ENCODE results near the gene NCK2. TPM values are rescaled to one million over a fixed set of nuclear protein-coding genes. Genes with fewer than 3 reads are reported as not detected.
A peak's percentile ranks its signal among the peaks of the same experiment; 100 is the strongest.

Gene NCK2
- total RNA-seq, 1 experiment from 2014 or later, result 89.0 TPM

- Histone ChIP-seq H3K4me3 (ENCODE audit: low read depth, low read length) (no peak overlapping the region), H3K27me3 (replicated peaks; ENCODE audit: control insufficient read depth, insufficient read depth, low read length) (no peaks in the 10 kb centered on the region), H3K4me1 (peaks cover 24% of the 10 kb centered on the region), H3K36me3 (ENCODE audit: control insufficient read depth, insufficient read depth, low read length) (no peaks in the 10 kb centered on the region; the same call in 1 of the 2 replicates), H3K9me3 (no peaks in the 10 kb centered on the region)
- Mint-ChIP-seq H3K4me1 (ENCODE audit: low read depth, unreplicated experiment) (peaks cover 30% of the 10 kb centered on the region), H3K27ac (ENCODE audit: unreplicated experiment) (no peak overlapping the region), H3K36me3 (ENCODE audit: insufficient read depth, unreplicated experiment) (peaks cover 64% of the 10 kb centered on the region), H3K27me3 (ENCODE audit: insufficient read depth, unreplicated experiment) (no peaks in the 10 kb centered on the region), H3K4me3 (ENCODE audit: unreplicated experiment) (no peak overlapping the region), H3K9me3 (ENCODE audit: unreplicated experiment) (no peaks in the 10 kb centered on the region)
- no TSS peak for BruUV-seq (replicated peaks)
- ChIA-PET POLR2A (interaction anchor here (0.7 kb wide), 1 partner anchor 100 kb away, joined by 3 read pairs; no protein-coding TSS in a partner anchor), CTCF (interaction anchor here (0.7 to 1.1 kb wide), 6 partner anchors 14 to 312 kb away, joined by 3 to 10 read pairs (median 5); no protein-coding TSS in a partner anchor)
- peak; percentile 68 to 88 for TF ChIP-seq CTCF (IDR thresholded peaks at IDR 0.05; ENCODE audit: insufficient read depth in 1 of 2, low read depth in 1 of 2, low read length in 1 of 2, severe bottlenecking in 1 of 2, unreplicated experiment in 1 of 2)
- intact Hi-C loops (cut with micrococcal nuclease; ENCODE audit: unreplicated experiment), result loop anchor here (1.0 to 5.0 kb wide), 8 partner anchors 35 to 541 kb away; no protein-coding TSS in a partner anchor
- DNase-seq, result peak; percentile 80 to 81
Observed at GRCh38 chr2:105888625-105889024, 143.9 kb downstream of the NCK2 start.

- CTCF ChIA-PET, result interaction anchor here (0.8 to 1.1 kb wide), 3 partner anchors 15 to 312 kb away, joined by 4 to 10 read pairs (median 5); no protein-coding TSS in a partner anchor
- no peaks in the 10 kb centered on the region; the same call in 1 of the 2 replicates for H3K36me3 ChIP-seq (ENCODE audit: control insufficient read depth, insufficient read depth, low read length)
Observed at GRCh38 chr2:105889046-105889445, 144.3 kb downstream of the NCK2 start.

GRCh38 chr2:105890111-105890510, 145.4 kb downstream of the NCK2 start:
- no peak overlapping the region for H3K27ac Mint-ChIP-seq (ENCODE audit: unreplicated experiment)
- no peak for TF ChIP-seq CTCF (IDR thresholded peaks at IDR 0.05; ENCODE audit: insufficient read depth in 1 of 2, low read depth in 1 of 2, low read length in 1 of 2, severe bottlenecking in 1 of 2, unreplicated experiment in 1 of 2)
- H3K27me3 Mint-ChIP-seq (ENCODE audit: insufficient read depth, unreplicated experiment), result no peaks in the 10 kb centered on the region
- no peak overlapping the region for H3K4me3 Mint-ChIP-seq (ENCODE audit: unreplicated experiment)
- Histone ChIP-seq H3K4me1 (peaks cover 24% of the 10 kb centered on the region), H3K4me3 (ENCODE audit: low read depth, low read length) (no peak overlapping the region), H3K27me3 (replicated peaks; ENCODE audit: control insufficient read depth, insufficient read depth, low read length) (no peaks in the 10 kb centered on the region), H3K36me3 (ENCODE audit: control insufficient read depth, insufficient read depth, low read length) (peaks cover 5% of the 10 kb centered on the region; the same call in 1 of the 2 replicates), H3K9me3 (no peaks in the 10 kb centered on the region)
- H3K9me3 Mint-ChIP-seq (ENCODE audit: unreplicated experiment), result no peaks in the 10 kb centered on the region
- ChIA-PET POLR2A (no interaction called here), CTCF (interaction anchor here (0.7 kb wide), 1 partner anchor 103 kb away, joined by 4 read pairs; no protein-coding TSS in a partner anchor)
- intact Hi-C loops (cut with micrococcal nuclease; ENCODE audit: unreplicated experiment), result loop anchor here (10.0 kb wide), 1 partner anchor 75 kb away; no protein-coding TSS in a partner anchor
- no TSS peak for BruUV-seq (replicated peaks)
- no peak for DNase-seq
- H3K36me3 Mint-ChIP-seq (ENCODE audit: insufficient read depth, unreplicated experiment), result peaks cover 75% of the 10 kb centered on the region
- peaks cover 30% of the 10 kb centered on the region for H3K4me1 Mint-ChIP-seq (ENCODE audit: low read depth, unreplicated experiment)

More at GRCh38 chr2:105889046-105889445, 144.3 kb downstream of the NCK2 start:
- H3K36me3 Mint-ChIP-seq (ENCODE audit: insufficient read depth, unreplicated experiment), result peaks cover 66% of the 10 kb centered on the region
- peak in 1 of 2 experiments; percentile 43 for DNase-seq
- H3K27me3 Mint-ChIP-seq (ENCODE audit: insufficient read depth, unreplicated experiment), result no peaks in the 10 kb centered on the region
- no TSS peak for BruUV-seq (replicated peaks)
- intact Hi-C loops (cut with micrococcal nuclease; ENCODE audit: unreplicated experiment), result loop anchor here (2.0 to 5.0 kb wide), 4 partner anchors 77 to 542 kb away; no protein-coding TSS in a partner anchor
- Histone ChIP-seq H3K4me3 (ENCODE audit: low read depth, low read length) (no peak overlapping the region), H3K27me3 (replicated peaks; ENCODE audit: control insufficient read depth, insufficient read depth, low read length) (no peaks in the 10 kb centered on the region), H3K9me3 (no peaks in the 10 kb centered on the region), H3K4me1 (peaks cover 24% of the 10 kb centered on the region)
- POLR2A ChIA-PET, result no interaction called here
- H3K27ac Mint-ChIP-seq (ENCODE audit: unreplicated experiment), result no peak overlapping the region
- H3K4me1 Mint-ChIP-seq (ENCODE audit: low read depth, unreplicated experiment), result peaks cover 30% of the 10 kb centered on the region
- H3K9me3 Mint-ChIP-seq (ENCODE audit: unreplicated experiment), result no peaks in the 10 kb centered on the region
- H3K4me3 Mint-ChIP-seq (ENCODE audit: unreplicated experiment), result no peak overlapping the region
- TF ChIP-seq CTCF (IDR thresholded peaks at IDR 0.05; ENCODE audit: insufficient read depth in 1 of 2, low read depth in 1 of 2, low read length in 1 of 2, severe bottlenecking in 1 of 2, unreplicated experiment in 1 of 2), result peak in 1 of 2 experiments; percentile 28
